ENCODE measurements around the gene CXCL8.

- TF ChIP-seq, protein P1, sequence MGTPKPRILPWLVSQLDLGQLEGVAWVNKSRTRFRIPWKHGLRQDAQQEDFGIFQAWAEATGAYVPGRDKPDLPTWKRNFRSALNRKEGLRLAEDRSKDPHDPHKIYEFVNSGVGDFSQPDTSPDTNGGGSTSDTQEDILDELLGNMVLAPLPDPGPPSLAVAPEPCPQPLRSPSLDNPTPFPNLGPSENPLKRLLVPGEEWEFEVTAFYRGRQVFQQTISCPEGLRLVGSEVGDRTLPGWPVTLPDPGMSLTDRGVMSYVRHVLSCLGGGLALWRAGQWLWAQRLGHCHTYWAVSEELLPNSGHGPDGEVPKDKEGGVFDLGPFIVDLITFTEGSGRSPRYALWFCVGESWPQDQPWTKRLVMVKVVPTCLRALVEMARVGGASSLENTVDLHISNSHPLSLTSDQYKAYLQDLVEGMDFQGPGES (IDR thresholded peaks at IDR 0.05; ENCODE audit: low read depth, low read length) = no peak
- TF ChIP-seq TAF1 (IDR thresholded peaks at IDR 0.05; ENCODE audit: borderline replicate concordance, low read depth, low read length) = no peak
- TF ChIP-seq, protein P2, sequence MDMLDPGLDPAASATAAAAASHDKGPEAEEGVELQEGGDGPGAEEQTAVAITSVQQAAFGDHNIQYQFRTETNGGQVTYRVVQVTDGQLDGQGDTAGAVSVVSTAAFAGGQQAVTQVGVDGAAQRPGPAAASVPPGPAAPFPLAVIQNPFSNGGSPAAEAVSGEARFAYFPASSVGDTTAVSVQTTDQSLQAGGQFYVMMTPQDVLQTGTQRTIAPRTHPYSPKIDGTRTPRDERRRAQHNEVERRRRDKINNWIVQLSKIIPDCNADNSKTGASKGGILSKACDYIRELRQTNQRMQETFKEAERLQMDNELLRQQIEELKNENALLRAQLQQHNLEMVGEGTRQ (IDR thresholded peaks at IDR 0.05; ENCODE audit: borderline replicate concordance, low read depth, low read length) = no peak
- no peak for TF ChIP-seq CTCF (IDR thresholded peaks at IDR 0.05)
- no peak for TF ChIP-seq MXI1 (IDR thresholded peaks at IDR 0.05; ENCODE audit: low read depth, low read length)
- no peak for TF ChIP-seq EP300 (IDR thresholded peaks at IDR 0.05; ENCODE audit: borderline replicate concordance in 1 of 2, low read depth in 1 of 2, low read length in 1 of 2)
- TF ChIP-seq YY1 (IDR thresholded peaks at IDR 0.05; ENCODE audit: low read depth) = no peak
- no peak for TF ChIP-seq RFX5 (IDR thresholded peaks at IDR 0.05; ENCODE audit: low read length)
- no peak for TF ChIP-seq CHD2 (IDR thresholded peaks at IDR 0.05; ENCODE audit: low read length, partially characterized antibody)
- TF ChIP-seq POLR2AphosphoS5 (IDR thresholded peaks at IDR 0.05; ENCODE audit: low read depth, low read length) = no peak
- no peak for TF ChIP-seq EZH2phosphoT487 (IDR thresholded peaks at IDR 0.05; ENCODE audit: borderline replicate concordance, low read depth)
- no peak for TF ChIP-seq SIN3A (IDR thresholded peaks at IDR 0.05; ENCODE audit: borderline replicate concordance, low read depth, low read length)
These were observed 24.7 kb upstream of the CXCL8 start for GRCh38 chr4:73715659-73716058.
